Activated CD4-positive, alpha-beta T cell treated with anti-CD3 and anti-CD28 coated beads, Interleukin-2, amount 50 U/mL, for 16 hours (primary cell): ENCODE data around the gene OLFM1.

ENCODE experiments used
- DNase-seq: peaks from one replicate; pipeline ENCODE4 v3.0.0-alpha.2; 2020

The OLFM1 gene

DNA sequence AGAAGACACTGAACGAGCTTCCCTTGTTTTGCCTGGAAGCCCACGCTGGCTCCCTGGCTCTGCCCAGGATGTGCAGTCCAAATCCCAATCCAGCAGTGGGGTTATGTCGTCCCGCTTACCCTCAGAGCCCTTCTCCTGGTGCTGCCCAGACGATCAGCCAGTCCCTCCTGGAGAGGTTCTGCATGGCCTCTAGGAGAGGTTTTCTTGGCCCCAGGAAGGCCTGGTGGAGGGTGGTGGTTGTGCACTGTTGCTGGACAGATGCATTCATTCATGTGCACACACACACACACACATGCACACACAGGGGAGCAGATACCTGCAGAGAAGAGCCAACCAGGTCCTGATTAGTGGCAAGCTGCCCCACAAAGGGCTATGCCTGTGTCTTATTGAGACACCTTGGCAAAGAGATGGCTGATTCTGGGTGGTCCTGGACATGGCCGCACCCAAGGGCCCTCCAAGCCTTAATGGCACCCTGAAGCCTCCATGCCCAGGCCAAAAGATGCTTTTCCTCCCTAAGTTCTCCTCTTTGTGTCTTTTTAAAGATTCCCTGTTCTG lies 10.5 kb upstream of the OLFM1 start:
- no peak for DNase-seq

DNA sequence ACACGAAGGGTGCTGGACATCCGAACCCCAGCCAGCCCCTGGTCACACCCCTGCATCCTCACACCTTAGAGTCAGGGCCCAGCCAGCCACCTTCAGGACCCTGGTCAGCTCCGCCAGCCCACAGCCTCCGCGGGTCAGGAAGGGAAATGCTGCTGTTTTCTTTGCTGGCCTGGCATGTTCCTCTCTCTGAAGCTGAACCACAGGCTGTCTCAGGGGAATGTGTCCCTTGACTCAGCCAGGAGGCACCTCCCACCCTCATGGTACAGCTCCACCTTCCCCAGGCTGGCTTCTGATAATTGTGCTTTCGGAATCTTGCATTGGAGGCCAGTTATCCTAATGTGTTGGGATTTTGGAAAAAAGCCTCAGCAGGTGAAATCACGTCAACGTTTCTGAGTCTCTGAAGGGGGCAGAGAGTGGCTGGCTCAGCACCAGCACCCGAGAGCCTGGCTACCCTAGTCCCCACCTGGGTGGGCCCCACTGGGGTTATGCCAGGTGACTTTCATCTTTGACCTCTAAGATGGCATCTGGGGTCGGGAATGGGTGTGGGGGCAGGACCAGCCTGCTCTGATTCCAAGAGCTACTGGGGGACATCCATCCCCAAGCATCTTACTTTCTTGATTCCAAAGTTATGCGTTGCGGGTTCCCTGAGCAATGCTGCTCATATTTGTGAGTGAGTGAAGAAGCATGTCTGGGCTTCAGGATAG lies 9.8 kb upstream of the OLFM1 start:
- no peak for DNase-seq

GRCh38 chr9:135078361-135078821 lies 9.1 kb upstream of the OLFM1 start:
- DNase-seq = no peak

DNA sequence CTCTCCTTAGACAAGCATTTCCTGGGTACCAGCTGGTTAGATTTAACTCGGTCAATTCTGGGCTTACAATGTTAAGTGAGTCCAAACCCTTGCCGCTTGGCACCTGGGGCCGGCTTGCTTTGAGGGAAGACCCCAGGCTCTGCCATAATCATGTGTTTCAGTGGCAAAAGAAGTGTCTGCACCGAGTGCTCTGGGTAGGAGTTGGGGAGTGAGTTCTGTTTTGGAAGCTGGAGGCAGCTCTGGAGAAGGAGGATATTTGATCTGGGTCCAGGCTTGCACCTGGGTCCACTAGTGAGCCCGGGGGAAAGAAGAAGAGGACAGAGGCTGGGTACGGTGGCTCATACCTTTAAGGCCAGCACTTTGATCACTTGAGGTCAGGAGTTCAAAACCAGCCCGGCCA lies 8.4 kb upstream of the OLFM1 start:
- DNase-seq = no peak

- DNase-seq = no peak
These were observed 7.8 kb upstream of the OLFM1 start for GRCh38 chr9:135079676-135080075.

- no peak for DNase-seq
These were observed 6.9 kb upstream of the OLFM1 start for GRCh38 chr9:135080286-135081263.

DNA sequence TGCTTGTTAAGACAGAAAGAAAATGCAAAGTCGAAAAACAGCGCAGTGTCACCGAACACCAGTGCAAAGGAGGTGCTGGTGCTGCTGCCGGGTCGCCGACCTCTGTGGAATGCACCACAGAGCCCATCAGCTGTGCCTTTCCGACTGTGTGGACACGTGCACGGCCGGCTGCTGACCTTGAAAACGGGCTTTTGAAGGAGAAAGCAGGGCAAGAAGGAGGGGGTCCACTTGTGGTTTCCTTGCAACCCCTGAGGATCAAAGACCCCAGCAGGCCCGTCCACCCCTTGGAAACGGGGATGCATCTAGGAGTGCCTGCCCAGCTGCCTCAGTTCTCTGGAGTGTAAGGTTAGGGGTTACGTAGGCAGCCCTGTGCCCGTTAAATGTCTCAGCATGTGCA lies 6.2 kb upstream of the OLFM1 start:
- no peak for DNase-seq

GRCh38 chr9:135081731-135082130 lies 5.7 kb upstream of the OLFM1 start:
- DNase-seq = no peak

DNA sequence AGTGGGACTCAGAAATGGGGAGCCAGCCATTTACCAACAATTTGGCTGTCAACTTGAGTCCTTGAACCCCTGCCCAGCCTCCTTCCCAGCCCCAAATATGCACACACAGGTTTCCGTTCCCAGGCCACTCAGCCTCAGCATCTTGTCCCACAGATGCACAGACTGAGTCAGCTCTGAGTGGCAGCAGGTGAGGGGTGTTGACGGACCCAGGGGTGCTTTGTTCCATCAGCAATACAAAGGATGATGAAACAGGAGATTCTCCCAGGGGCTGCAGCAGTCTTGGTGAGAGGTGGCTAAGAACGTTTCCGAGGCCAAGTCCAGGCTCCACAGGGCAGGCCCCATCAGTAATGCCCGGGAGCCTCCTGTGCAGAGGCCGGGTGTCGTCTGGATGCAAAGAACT lies 4.9 kb upstream of the OLFM1 start:
- no peak for DNase-seq

GRCh38 chr9:135083241-135083810 lies 4.1 kb upstream of the OLFM1 start:
- no peak for DNase-seq

GRCh38 chr9:135083831-135084230 lies 3.6 kb upstream of the OLFM1 start:
- no peak for DNase-seq

GRCh38 chr9:135084262-135084661 lies 3.2 kb upstream of the OLFM1 start:
- no peak for DNase-seq

- no peak for DNase-seq
These were observed 2.3 kb upstream of the OLFM1 start for GRCh38 chr9:135084881-135085760.

- peak; percentile 60 for DNase-seq
These were observed 1.5 kb upstream of the OLFM1 start for GRCh38 chr9:135085830-135086546.

GRCh38 chr9:135086597-135087488 lies 625 bp upstream of the OLFM1 start:
- DNase-seq = no peak

GRCh38 chr9:135087899-135088347 lies 455 bp downstream of the OLFM1 start:
- DNase-seq = no peak

DNA sequence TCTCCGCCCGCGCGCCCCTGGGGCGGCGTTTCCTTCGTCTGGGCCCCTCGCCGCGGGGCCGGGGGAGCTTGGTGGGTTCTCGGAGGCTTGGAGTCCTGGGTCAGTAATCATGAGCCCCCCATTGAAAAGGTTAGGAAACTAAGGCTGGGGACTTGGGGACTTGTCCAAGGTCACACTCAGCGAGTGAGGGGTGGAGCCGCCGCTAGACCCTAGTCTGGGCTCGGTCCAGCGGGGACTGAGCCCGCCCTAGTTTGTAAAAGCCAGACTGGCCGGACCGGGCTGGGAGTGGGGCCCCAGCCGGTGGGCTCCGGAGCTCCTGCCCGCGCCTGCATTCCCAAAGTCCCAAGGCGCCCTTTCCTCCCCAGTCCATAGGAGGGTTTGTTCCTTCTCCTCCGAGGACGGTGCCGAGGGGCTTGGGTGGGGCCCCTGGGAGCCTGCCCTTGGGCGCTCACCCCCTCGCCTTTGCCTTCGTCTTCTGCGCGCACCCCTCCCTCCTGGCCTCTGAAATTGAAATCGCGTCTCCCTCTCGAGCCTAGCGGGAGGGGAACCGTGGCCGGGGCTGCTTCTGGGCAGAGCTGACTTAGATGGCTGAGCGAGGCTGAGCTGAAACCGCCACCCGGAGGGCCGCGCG lies 995 bp downstream of the OLFM1 start:
- no peak for DNase-seq

GRCh38 chr9:135088979-135089847 lies 1.7 kb downstream of the OLFM1 start:
- DNase-seq = no peak

- no peak for DNase-seq
These were observed 2.6 kb downstream of the OLFM1 start for GRCh38 chr9:135090081-135090480.
